Ureter (tissue), 1 donor: ENCODE results near the gene KCNAB1. TPM values are rescaled to one million over a fixed set of nuclear protein-coding genes. Genes with fewer than 3 reads are reported as not detected.

ENCODE experiments used
- DNase-seq: peaks from one replicate; pipeline ENCODE4 v3.0.0-alpha.2; 2020; ENCODE audit warnings: low spot score
- total RNA-seq: library from RNA; stranded (reverse); gene quantifications from one replicate; pipeline ENCODE4 v1.2.4, GENCODE V29; 2023
- donor health status: DM: yes; HTN: yes; CAD: no.

Gene KCNAB1
- total RNA-seq, 1 donor from 2014 or later: 9.1 TPM

DNA sequence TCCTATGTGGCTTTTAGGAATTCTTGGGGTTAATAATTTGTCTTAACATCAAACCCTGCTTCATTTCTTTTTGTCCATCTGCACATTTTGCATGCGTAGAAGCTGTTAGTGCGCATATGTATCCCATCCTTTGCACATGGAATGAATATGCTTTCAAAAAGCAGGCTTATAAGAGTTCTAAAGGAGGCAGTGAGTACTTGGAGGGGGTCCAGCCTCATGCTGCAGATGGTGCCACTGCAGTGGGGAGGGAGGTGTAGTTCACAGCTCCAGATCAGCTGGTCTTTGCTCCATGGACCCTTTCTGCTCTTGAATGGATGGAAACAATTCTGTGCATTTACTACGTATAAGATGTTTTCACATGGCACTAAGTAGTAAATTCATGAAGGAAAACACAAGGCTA, 455.3 kb downstream of the KCNAB1 start:
- no peak for DNase-seq

DNA sequence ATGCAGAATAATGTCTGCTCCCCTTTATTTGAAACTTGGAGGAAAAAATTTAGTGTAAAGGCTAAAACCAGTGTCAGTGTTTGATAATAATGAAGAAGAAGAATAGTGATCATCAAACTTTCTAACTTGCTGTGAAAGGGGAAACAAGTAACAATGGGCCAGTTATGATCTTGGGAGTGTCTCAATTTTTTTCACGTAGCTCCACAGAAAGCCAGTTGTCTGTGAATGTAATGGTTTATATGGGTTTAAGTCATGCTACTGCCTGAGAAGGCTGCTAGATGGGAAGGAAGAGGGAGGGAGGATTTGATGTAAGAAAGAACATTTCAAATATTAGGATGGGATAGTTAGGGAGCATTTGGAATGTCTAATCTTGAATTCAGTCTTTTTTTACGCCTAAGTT, 455.7 kb downstream of the KCNAB1 start:
- no peak for DNase-seq

DNA sequence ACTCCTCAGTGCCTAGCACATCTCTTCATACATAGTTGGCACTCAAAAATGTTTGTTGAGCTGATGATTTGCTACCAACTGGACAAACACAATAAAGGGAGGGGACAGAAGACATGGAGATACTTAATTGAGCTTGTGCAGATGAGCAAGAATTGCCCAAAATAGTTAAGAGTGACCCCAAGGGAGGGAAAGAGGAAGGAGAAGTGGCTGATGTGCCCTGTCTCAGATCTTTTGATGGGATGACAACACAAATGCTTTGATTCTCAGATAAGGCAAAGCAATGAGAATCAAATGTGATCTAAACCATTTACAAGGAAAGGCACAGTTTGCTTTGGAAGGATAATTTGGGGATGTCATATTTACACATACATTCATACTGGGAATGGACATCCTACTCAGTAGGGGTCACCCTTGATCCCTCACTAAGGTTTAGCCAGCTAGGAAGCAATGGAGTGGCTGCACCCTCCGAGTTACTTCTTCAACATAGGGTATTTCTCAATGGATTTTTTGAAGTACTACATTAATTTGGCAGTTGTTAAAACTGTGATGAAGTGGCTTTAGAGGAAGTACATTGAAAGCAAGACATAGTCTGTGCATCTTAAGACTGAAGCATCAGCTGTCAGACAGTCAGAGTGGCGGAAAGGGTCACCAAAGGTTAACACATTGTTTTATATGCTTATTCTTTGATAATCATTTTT, 456.4 kb downstream of the KCNAB1 start:
- DNase-seq: no peak

DNA sequence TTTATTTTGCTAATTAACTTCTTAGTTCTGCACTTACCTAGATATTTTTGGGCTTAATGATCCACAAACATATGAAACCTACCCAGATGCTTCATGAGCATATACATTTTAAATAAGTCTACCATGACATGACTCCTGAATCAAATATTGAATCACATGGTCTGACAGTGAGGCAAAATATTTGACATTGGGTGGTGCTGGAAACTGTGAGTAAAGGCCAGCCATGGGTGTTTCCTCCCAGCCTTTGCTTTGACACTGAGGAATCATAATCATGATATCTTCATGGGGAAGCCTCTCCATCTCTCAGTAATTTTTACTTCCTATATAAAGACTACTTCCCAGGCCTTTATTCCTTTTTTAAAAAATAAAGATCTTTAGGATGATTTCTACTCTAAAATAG, 457.4 kb downstream of the KCNAB1 start:
- DNase-seq: no peak

DNA sequence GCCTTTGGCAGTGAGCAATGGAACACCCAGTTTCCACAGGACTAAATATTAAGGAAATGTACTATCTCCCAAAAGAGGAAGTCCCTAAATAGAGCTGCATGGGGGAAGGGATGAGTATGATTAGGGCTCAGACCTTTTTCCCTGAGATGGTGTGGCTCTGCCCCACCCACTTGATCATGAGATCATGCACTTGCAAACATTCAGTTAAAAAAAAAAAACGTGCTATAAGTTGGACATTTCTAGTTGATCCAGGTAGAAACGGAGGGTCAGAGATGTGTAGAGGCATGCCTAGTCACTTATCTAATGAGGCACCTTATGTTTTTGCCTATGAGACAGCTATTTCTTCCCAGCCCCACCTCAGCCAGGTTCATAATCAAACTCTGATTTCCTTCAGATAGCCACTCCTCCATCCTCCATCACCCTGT, 459.1 kb downstream of the KCNAB1 start:
- no peak for DNase-seq

DNA sequence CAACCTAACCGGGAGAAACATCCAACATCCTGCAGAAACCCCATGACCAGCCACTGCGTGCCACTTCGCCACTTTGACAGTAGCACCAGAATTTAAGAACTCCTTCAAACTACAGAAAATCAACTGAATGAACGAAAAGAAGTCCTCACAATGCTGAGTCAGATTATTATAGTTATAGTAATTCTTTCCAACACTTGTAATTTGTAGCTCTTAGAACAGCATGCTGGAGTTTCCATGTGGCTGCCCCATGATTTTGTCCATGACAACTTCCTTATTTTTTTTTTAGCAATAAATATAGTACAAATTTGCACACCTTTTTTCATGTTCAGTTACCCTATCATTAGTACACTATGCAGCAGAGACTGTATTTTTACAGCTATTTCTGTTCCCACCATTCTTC, 460.7 kb downstream of the KCNAB1 start:
- no peak for DNase-seq

DNA sequence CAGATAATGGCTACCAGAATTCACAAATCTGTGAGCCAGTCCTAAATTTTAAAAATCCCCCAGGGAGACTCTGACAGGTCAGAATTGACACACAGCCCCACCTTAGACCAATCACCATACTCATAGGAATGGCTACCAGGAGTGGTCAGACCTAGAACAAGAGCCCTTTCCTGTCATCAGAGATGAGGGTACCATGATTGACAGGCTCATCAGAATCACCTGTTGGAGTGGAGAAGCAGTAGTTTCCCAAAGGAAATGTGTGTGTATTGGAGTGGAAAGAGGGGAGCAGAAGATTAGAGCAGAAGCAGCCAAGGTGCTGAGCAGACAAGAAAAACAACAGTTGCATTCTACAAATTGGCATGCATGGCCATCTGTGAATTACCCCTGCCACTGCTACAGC, 461.6 kb downstream of the KCNAB1 start:
- no peak for DNase-seq

DNA sequence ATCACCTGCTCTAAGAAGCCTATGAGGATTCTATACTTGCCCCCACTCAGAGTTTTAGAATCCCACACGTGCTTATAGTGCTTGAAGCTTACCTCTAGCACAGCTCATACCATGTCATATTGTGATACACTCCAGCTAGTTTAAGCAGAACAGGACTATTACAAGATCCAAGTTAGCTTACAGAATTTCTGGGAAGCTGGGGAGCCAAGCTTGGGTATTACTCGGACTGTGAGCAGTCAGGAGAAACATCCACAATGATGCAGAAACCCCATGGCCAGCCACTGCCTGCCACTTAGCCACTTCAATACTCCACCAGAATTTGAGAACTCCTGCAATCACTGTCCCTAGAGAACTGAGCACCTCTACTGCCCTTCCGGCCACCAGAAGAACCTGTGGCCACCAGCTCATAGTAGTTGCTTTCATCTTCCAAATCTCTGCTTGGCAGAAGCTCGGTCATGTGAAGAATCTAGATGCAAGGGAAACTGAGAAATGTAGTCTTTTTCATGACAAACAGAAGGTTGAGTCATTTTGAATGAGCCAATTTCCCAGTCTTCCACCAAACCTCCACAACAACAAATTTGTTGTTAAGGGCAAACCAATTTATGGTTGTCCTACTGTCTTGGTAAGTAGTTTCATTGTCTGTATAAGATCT, 462.3 kb downstream of the KCNAB1 start:
- no peak for DNase-seq

DNA sequence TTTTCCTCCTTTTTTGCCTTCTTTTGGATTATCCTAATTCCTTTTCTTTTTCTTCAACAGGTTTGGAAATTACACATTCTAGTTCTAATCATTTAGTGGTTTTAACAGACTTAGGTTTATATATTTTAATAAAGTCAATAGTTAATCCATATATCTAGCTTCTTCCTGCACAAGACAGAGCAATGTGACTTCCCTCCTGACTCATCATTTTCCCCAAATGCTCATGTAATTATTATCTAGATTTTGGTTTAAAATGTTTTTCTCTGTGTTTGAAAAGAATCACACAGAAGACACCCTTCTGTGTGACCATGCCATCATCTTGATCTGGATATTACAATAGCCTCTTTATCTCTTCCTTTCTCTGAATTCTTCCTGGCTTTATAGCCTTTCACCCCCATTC, 463.1 kb downstream of the KCNAB1 start:
- DNase-seq: no peak

DNA sequence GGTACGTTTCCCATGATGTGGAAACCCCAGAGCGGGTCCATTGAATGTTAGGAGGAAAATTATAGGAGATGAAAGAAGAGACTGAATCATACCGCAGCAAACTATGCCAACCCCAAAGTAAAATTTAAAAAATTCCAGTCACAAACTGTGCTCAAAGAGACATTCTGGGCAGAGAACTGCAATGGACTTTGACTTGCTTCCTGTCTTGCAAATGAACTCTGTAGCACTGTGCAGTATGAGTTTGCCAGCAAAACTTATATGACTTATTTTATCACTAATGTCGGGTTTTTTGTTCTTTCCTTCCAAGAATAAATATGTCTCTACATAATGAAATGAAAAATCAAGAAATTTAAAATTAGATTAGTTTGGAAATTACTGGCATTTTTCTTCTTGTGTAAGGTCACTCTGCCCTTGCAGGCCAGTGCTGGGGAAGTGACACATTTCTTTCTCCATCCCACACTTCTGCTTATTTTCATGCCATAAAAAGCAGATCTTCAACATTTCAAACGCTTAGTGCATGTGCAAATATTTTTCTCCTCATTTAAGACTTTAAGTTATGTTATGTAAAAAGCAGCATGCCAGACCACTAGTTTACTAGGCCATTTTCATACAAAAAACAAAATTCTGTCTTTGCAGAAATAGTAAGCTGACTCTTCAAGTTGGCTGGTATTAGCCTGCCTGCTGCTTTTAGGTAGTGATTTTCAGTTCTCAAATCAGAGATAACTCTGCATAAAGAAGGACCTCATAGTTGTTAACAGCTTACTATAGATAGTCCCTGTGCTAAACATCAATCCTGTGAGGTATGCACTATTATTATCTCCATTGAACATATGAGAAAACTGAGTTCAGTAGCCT, 466.8 kb downstream of the KCNAB1 start:
- DNase-seq: no peak

DNA sequence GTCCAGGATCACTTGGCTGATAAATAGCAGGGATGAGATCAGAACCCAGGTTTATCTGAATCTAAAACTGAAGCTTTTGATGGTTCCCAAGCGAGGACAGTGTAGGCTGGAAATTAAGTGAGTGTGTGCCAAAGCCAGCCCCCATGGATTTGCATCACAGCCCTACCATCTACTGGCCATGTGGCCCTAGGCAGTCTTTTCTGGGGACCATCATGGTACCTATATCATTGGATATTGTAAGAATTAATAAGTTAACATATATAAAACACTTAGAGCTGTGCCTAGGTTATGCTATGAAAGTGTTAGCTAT, 467.3 kb downstream of the KCNAB1 start:
- DNase-seq: no peak

Other genes starting within 250 kb of the KCNAB1 start
- 49.4 TPM for gene GMPS, start 249.9 kb upstream of the KCNAB1 start, total RNA-seq